ENCODE data around the gene NPR3.

NPR3 gene

GRCh38 chr5:32735512-32735911, 24.4 kb downstream of the NPR3 start:
- no peak for TF ChIP-seq ZFX (IDR thresholded peaks at IDR 0.05)
- H3K27ac ChIP-seq: no peak overlapping the region

- no peak overlapping the region for H3K27ac ChIP-seq
- no peak for TF ChIP-seq ZFX (IDR thresholded peaks at IDR 0.05)
- TF ChIP-seq, protein P1, sequence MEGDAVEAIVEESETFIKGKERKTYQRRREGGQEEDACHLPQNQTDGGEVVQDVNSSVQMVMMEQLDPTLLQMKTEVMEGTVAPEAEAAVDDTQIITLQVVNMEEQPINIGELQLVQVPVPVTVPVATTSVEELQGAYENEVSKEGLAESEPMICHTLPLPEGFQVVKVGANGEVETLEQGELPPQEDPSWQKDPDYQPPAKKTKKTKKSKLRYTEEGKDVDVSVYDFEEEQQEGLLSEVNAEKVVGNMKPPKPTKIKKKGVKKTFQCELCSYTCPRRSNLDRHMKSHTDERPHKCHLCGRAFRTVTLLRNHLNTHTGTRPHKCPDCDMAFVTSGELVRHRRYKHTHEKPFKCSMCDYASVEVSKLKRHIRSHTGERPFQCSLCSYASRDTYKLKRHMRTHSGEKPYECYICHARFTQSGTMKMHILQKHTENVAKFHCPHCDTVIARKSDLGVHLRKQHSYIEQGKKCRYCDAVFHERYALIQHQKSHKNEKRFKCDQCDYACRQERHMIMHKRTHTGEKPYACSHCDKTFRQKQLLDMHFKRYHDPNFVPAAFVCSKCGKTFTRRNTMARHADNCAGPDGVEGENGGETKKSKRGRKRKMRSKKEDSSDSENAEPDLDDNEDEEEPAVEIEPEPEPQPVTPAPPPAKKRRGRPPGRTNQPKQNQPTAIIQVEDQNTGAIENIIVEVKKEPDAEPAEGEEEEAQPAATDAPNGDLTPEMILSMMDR (conservative IDR thresholded peaks at IDR 0.05): no peak
These were observed 25.7 kb downstream of the NPR3 start for GRCh38 chr5:32736842-32737241.

- TF ChIP-seq, protein P1 (conservative IDR thresholded peaks at IDR 0.05): no peak
- no peak for TF ChIP-seq ZFX (IDR thresholded peaks at IDR 0.05)
- no peak overlapping the region for H3K27ac ChIP-seq
These were observed 29.5 kb downstream of the NPR3 start for GRCh38 chr5:32740651-32741050.

- no peak overlapping the region for H3K27ac ChIP-seq
- TF ChIP-seq, protein P1 (conservative IDR thresholded peaks at IDR 0.05): no peak
- no peak for TF ChIP-seq ZFX (IDR thresholded peaks at IDR 0.05)
These were observed 34.2 kb downstream of the NPR3 start for GRCh38 chr5:32745317-32745716.

DNA sequence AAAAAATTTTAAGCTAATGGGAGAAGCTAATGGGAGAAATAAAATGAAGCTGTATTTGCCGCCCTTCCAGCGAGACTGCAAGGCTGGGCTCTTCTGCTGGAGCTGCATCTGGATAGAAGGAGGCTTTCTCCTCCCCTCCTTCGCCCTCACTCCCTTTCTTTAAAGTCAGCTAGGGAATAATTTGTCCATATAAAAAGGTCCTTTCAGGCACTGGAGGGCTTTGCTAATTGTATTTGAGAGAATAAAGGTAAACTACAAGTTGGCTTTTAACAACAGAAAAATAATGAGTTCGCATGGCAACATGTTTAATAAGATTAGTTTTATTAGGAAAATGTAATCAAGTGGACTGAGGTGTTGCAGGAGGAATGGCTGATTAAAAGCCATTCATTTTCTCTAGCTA, 41.3 kb downstream of the NPR3 start:
- TF ChIP-seq, protein P1 (conservative IDR thresholded peaks at IDR 0.05): no peak
- no peak for TF ChIP-seq ZFX (IDR thresholded peaks at IDR 0.05)
- H3K27ac ChIP-seq: no peak overlapping the region

DNA sequence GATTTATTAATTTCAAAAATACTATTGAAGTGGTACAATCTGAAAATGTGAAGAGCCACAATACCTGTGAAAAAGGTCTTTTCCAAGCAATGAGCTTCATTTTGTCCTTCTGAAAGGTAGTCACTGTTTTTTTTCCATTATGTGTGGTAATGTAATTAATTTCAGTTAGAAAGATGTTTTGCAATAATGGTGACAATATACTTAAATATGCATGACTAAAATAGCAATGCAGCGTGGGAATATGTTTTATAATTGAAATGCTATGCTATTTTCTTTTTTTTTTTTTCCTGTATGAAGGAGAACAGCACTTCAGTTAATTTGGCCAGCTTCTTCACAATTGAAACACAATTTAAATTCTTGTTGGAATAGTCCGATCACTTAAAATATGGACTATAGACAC, 41.9 kb downstream of the NPR3 start:
- H3K27ac ChIP-seq: no peak overlapping the region
- TF ChIP-seq ZFX (IDR thresholded peaks at IDR 0.05): no peak
- TF ChIP-seq, protein P1 (conservative IDR thresholded peaks at IDR 0.05): no peak

- TF ChIP-seq, protein P1 (conservative IDR thresholded peaks at IDR 0.05): no peak
- TF ChIP-seq ZFX (IDR thresholded peaks at IDR 0.05): no peak
- no peak overlapping the region for H3K27ac ChIP-seq
These were observed 42.6 kb downstream of the NPR3 start for GRCh38 chr5:32753765-32754164.

DNA sequence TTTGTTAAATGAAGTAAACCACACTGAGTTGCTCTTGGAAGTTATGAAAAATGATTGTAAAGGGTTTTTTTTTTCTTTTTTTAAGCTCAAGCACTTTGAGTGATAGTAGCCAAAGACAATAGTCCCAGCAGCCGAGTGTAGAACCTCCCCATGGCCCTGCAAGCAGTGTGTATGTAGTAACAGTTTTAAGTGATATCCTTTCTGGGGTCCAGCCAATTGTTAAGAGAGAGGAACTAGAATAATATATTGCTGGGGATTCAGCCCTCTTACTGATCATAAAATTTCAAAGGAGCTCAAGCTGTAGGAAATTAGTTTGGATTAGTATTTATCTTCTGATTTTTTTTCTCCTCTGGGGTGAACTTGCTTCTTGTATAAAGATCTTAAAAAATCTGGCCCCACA, 43.2 kb downstream of the NPR3 start:
- no peak overlapping the region for H3K27ac ChIP-seq

More for the DNA sequence above, 43.2 kb downstream of the NPR3 start:
- no peak for TF ChIP-seq ZFX (IDR thresholded peaks at IDR 0.05)
- TF ChIP-seq, protein P1 (conservative IDR thresholded peaks at IDR 0.05): no peak

Data from C4-2B (cell line).